NCI-H146 treated with DMSO at 0.1 percent for 48 hours (cell line): ENCODE results near the gene GADD45GIP1.

Experiments
- DNase-seq: peaks from one replicate; lab custom pipeline; 2025; ENCODE audit not compliant: unreplicated experiment; lab: John Stamatoyannopoulos, UW

Gene GADD45GIP1

DNA sequence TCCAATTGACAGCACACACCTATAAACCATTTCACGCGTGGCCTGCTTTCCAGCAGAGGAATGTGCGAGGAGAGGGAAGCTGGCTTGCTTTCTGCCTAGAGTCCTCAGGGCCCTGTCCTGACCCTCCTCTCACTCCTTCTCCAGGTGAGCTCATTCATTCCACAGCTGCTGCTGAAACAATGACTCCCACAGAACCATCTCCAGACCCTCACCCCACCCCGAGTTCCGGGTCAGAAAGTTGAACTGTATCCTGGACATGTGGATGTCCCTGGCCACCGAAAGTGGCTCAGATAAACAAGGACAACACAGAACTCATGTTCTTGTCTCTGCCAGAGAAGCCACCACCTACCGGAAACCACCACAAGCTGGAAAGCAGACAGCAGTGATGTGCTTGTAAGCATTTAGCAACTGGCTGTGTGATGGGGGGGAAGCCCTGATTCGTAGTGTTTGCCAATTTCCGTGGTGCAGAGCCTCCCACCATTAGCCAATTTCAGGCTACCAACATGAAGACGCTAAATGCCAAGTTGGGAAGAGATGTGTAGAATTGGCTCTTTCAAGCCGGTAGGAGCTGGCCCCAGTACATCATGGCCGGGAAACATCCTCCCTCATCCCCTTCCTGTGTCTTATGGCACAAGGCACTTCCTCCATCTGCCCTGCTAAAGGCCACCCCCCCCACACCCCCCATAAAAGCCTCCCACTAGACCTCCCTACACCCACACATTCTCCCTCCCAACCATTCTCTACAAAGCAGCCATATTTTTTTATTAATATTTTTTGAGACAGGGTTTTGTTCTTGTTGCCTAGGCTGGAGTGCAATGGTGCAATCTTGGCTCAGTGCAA lies 43.0 kb downstream of the GADD45GIP1 start:
- DNase-seq = no peak

DNA sequence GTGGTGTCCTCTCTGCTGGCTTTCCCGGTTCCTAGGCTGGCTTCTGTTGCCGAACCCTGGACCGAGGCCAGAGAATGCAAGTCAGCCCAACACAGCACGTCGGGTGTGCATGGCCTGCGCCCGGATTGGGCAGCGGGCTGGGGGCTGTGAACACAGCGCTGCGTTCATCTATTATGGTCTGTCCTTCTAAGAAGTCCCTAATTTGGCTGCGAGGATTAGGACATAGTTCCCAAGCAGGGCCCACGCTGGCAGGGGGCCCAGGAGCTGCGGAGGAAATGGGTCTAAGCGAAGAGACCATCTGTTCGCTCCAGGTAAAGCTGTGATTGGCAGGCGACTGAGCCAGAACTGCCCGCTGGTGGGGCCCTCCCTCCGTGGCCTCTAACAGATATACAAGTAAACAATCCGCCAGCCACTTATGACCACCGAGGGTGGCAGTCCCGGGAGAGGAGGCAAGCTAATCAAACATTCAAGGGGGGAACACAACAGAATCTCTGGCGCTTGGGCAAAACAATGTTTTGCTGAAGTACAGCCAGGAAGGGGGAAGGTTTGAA lies 43.9 kb downstream of the GADD45GIP1 start:
- DNase-seq = peak; percentile 97

DNA sequence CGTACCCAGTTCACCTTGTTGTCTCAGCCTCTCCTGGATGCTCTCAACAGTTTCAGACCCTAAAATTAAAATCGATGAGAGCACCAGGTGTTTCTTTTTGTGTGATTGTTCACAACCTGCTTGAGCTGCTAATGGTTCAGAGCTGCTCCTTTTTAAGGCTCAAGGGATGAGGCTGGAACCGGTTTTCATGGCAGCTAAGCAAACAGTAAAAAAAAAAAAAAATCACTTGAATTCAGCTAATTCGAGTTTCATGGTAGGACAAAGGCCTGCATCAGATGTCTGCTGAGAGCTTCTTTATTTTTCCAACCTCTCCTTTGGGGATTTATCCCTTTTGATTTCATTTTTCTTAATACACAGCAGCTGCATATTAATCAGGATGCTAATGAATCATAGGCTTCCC lies 44.5 kb downstream of the GADD45GIP1 start:
- DNase-seq = peak; percentile 99

DNA sequence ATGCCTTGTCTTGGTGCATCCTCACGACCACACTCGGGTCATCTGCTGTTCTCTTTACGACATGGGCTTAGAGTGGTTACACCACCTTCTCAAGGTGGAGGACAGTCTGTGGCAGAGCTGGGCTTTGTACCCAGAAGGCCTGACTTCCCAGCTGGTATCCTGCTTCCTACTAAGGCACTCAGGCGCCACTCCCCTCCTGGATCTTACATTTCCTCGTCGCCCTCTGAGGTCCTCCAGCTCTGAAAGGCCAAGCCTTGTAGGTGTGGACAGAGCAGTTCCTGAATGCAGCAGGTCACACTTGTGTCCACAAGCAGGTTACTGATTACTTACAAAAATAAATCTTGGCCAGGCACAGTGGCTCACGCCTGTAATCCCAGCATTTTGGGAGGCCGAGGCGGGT lies 49.9 kb downstream of the GADD45GIP1 start:
- DNase-seq = no peak
